ENCODE results near the gene PXDC1.

GRCh38 chr6:3711776-3712175 lies 39.7 kb downstream of the PXDC1 start:
- TF ChIP-seq POLR2A (IDR thresholded peaks at IDR 0.05) (no peak), CTCF (IDR thresholded peaks at IDR 0.05) (no peak)

Measured in lower leg skin (tissue), 3 donors.